GM21737 (cell line): ENCODE measurements around the gene HIC2.
"Not testable (repeated sequence)": the region's sequence is repeated elsewhere in the genome, so short reads cannot be mapped to it uniquely, and the experiment has no call there.

Experiments
- ATAC-seq: cut with Tn5 transposase; IDR thresholded peaks from one replicate; pipeline ENCODE4 v1.9.1; 2021; ENCODE audit warnings: mild to moderate bottlenecking, moderate library complexity; ENCODE audit not compliant: unreplicated experiment

The HIC2 gene, protein sequence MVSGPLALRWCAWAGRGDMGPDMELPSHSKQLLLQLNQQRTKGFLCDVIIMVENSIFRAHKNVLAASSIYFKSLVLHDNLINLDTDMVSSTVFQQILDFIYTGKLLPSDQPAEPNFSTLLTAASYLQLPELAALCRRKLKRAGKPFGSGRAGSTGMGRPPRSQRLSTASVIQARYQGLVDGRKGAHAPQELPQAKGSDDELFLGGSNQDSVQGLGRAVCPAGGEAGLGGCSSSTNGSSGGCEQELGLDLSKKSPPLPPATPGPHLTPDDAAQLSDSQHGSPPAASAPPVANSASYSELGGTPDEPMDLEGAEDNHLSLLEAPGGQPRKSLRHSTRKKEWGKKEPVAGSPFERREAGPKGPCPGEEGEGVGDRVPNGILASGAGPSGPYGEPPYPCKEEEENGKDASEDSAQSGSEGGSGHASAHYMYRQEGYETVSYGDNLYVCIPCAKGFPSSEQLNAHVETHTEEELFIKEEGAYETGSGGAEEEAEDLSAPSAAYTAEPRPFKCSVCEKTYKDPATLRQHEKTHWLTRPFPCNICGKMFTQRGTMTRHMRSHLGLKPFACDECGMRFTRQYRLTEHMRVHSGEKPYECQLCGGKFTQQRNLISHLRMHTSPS

DNA sequence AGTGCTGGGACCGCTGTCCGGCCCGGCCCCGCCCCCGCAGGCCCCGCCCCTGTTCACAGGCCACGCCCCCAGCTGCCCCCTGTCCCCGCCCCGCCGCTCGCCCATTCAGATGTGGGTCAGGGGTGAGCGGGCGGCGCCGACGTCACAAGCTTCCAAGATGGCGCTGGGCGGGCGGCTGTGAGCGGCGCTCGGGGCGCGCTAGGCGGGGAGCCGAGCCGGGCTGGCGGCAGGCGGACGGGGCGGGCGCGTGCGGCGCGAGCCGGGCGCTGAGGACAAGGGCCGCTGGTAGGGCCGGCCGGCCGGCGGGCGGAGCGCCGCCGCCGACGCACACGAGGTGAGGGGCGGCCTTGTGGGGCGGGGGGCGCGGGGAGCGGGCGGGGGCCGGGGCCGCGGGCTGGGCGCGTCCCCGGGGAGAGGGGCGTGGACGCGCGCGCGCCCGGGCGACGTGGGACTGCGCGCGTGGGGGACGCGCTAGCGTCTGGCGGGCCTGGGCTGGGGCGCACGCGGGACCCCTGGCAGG, at the start of gene HIC2:
Gene HIC2 (plus strand): TSS at position 145 of the 520 bp plus-strand sequence. CDS start 25,461 bp downstream, outside the sequence.
- peak; percentile 85 for ATAC-seq

GRCh38 chr22:21368603-21369310, 48.4 kb upstream of the HIC2 start:
- not testable (repeated sequence) for ATAC-seq

GRCh38 chr22:21375880-21376279, 41.3 kb upstream of the HIC2 start:
- ATAC-seq, result not testable (repeated sequence)

- peak; percentile 84 for ATAC-seq
These were observed 33.3 kb upstream of the HIC2 start, which contains the start of gene RIMBP3B for GRCh38 chr22:21383701-21384467. TSS of gene RIMBP3B (plus strand) at chr22:21383751. CDS start at chr22:21383859, 108 bp downstream.

DNA sequence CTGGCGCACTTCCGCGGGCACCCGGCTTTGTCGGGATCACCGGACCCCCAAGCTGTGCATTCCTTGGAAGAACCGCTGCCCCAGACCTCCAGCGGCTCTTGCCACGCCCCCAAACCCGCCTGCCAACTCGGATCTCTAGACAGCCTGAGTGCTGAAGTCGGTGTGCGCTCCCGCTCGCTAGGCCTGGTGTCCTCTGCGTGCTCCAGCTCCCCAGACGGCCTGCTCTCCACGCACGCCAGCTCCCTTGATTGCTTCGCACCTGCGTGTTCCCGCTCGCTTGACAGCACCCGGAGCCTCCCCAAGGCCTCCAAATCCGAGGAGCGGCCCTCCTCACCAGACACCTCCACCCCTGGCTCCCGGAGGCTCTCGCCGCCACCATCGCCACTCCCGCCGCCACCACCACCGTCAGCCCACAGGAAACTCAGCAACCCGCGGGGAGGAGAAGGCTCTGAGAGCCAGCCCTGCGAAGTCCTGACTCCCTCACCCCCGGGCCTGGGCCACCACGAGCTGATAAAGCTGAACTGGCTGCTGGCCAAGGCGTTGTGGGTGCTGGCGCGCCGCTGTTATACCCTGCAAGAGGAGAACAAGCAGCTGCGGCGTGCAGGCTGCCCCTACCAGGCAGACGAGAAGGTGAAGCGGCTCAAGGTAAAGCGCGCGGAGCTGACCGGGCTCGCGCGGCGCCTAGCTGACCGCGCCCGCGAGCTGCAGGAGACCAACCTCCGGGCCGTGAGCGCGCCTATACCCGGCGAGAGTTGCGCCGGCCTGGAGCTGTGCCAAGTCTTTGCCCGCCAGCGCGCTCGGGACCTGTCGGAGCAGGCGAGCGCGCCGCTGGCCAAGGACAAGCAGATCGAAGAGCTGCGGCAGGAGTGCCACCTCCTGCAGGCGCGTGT, 32.5 kb upstream of the HIC2 start:
- ATAC-seq, result peak; percentile 18

GRCh38 chr22:21389480-21389879, 27.7 kb upstream of the HIC2 start:
- ATAC-seq, result not testable (repeated sequence)

DNA sequence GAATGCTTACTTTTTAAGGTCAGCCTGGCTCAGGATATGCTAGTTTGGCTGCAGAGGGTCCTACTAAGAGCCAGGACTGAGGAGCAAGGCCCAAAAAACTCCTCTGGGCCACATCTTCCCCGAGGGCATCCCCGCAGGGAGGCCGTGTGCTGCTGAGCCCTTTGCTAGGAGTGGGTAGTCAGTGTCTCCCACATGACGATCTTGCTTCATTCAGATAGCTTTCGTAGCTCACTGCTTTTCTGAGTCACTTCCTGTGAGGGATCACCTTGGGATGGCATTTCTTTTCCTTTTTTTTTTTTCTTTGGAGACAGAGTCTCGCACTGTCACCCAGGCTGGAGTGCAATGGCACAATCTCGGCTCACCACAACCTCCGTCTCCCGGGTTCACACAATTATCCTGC, 27.2 kb upstream of the HIC2 start:
- ATAC-seq, result not testable (repeated sequence)

DNA sequence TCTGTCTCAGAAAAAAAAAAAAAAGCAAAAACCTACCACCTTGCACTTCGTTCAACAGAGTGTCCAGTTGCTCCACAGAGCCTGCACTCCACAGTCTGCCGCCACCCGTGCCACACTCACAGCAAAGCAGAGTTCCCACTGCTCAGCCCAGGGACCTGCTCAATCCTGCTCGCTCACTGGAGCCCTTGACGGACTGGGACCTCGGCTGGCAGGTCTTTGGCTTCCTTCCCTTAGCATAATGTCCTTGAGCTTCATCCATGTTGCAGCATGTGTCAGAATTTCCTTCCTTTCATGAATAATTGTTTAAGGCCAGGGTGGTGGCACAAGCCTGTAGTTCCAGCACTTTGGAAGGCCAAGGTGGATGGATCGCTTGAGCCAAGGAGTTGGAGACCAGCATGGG, 22.6 kb upstream of the HIC2 start:
- ATAC-seq, result not testable (repeated sequence)

DNA sequence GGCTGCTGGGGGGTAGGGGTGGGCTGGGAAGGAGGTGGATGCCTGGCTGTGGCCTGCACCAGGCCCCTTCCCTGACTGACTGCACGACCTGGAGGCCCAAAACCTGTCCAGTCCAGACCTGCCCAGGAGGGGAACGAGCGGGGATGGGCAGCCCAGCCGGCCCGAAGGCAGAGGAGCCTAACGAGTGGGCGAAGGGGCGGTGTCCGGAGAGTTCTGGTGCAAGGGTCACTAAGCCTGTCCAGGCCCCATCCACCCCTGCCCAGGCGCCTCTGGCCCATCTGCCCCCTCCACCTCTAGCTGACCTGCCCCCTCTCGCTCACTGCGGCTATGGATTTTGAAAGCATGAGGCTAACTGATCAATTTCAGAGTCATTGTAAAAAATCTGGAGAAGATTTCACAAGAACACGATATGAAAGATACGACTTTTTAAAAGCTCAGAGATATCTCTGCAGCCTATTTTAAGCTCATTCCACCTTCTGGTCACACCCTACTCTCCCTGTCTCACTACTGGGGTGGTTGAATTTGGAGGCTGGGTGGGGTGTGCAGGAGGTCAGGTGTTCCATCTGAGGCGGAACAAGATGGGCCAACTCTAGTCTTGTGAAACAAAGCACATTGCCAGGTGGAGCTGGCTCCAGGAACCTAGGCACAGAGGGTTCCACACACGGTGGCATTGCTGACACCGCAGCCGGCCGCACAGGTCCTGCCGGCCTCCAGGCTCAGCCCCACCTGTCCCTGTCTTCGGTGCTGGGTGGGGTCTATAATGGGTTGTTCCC, 15.8 kb upstream of the HIC2 start:
- ATAC-seq, result not testable (repeated sequence)

GRCh38 chr22:21402763-21403314, 14.3 kb upstream of the HIC2 start:
- ATAC-seq, result not testable (repeated sequence)

DNA sequence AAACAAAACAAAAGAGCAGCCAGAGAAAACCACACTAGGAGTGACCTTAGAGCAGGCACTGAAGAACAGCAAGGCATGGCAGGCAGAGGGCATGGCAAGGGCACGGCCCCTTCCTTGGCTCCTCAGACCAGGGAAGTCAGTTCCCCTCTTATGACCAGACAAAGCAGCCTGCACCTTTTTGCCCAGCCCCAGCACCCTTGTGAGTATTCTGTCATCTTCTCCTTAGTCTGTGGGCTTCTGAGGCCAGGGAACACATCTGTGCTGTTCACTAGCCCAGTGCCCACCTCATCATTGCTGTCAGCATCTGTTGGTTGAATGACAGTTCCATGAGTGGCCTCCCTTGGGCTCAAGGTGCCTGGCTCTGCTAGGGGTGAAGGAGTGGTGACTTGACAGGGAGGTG, 10.0 kb upstream of the HIC2 start:
- ATAC-seq, result not testable (repeated sequence)

GRCh38 chr22:21407792-21408191, 9.4 kb upstream of the HIC2 start:
- ATAC-seq, result not testable (repeated sequence)

DNA sequence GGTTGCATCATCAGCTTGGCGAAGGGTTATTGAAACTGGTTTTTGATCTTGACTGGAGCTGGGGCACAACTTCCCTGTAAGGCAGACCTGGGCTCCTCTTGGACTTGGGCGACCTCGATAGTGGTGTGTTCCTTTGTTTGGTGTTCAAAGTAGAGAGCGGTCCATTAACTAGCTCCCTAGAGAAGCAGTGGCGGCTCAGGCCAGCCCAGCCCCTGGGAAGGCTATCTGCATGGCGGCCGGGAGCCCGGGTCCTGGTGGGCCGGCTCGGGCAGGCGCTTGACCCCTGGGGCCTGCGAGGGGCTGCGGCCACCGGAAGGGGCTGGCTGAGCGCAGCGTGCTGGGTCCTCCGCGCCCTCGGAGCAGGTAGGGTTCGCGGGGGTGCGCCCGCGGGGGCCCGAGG, 796 bp upstream of the HIC2 start:
- not testable (repeated sequence) for ATAC-seq

DNA sequence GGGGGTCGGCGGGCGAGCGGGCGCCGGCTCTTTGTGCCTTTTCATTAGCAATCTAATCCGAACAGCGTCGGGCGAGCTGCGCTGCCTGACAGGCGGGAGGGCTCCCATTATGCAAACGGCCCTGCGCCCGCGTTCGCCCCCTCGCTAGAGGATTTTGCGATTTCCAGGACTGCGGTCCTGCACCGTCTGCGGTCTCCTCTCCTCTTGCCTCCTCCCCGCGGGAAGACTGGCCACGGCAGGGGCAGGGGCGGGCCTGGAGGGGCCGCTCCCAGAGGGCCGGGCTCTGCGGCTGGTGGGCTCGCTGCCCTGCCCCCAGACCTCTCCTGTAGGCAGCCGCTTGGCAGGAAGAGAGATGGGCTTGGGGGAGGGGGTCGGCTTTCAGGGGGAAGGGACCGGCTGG, 682 bp downstream of the HIC2 start:
- ATAC-seq, result peak; percentile 15

DNA sequence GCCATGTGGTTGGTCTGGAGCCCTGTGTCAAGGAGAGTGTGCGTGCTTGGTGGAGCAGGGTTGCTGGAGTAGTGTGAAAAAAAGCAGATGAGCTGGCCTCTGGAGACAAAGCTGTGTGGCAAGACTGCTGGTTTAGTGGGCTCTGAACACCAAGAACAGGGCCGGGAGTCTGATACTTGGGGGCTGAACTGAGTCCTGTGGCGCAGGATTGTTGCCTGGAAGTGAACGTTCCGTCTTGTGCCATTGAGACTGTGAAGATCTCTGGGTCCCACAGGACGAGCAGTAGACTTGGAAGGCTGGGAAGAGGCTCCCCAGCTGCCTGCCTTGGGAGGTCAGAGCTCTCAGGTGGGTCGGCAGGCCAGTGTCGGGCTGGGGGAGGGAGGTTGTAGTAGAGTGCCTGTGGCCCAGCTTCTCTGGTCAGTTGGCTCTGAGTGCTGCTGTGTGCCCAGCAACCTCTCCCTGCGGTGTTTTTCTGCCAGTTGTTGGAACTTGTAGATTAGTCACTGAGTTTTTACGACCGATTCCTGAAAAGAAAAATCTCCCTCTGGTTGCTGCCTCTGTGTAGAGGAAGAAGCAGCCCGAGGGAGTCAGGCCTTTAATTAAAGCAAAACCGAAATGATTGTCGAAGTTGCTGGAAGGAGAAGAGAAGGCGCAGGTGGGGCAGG, 1.9 kb downstream of the HIC2 start:
- ATAC-seq, result not testable (repeated sequence)

GRCh38 chr22:21420180-21420763, 3.1 kb downstream of the HIC2 start:
- not testable (repeated sequence) for ATAC-seq

DNA sequence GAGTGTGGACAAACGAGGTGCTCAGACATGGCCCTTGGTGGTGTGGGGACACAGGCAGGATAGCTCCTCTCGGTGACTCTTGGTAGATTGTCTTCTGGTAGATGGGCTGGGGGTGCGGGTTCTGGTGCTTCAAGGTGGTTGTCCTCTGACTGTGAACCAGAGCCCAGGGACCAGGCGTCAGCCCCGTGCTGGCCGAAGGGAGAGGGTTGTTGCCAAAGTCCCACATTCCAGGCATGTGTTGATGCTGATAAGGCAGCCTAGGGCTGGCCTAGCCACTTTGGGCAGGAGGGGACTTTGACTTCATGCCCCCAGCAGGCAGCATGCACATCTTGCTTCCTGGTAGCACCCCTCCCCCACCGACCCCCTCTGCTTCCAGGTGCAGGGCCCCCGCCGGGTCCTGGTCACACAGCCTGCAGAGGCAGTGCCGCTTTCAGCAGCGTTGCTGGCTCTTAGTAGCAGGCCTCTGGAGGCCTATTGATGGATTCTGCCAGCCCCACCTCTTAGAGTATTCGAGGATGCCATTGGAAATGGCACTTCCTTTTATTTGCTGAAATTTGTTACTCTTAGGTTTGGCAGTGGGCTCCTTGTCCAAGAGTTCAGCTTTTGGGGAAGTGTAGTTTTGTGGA, 7.0 kb downstream of the HIC2 start:
- not testable (repeated sequence) for ATAC-seq
